Omental fat pad (tissue), 4 donors: ENCODE data around the gene RDH5. TPM values are rescaled to one million over a fixed set of nuclear protein-coding genes. Genes with fewer than 3 reads are reported as not detected.

ENCODE experiments used
- ATAC-seq: fragments of 150-250 bp; one replicate; pipeline ENCODE4 v1.9.1; 2016; ENCODE audit warnings: mild to moderate bottlenecking, moderate library complexity; ENCODE audit not compliant: low FRiP score
- DNase-seq: peaks from one replicate; pipeline ENCODE4 v3.0.0-alpha.2; 2019; ENCODE audit warnings: low spot score
- CTCF ChIP-seq, 3 donors: fragments of 450-650 bp; IDR thresholded peaks; one replicate each; pipeline ENCODE4 v1.5.1; 2016 to 2017; ENCODE audit warnings: antibody characterized with exemption in 3 of 3, mild to moderate bottlenecking in 3 of 3, moderate library complexity in 2 of 3
- total RNA-seq, 4 donors: library from RNA; depleted of rRNA; stranded (reverse); fragments of >200 nt; gene quantifications; one replicate each; pipeline ENCODE4 v1.1.0, GENCODE V29; 2016

The RDH5 gene
- total RNA-seq, 4 donors from 2014 or later: 77.4 to 119 (median 100) TPM

- no peak for TF ChIP-seq CTCF (IDR thresholded peaks at IDR 0.05)
- DNase-seq: no peak
- ATAC-seq: no peak
Observed at GRCh38 chr12:55712700-55713415, 7.3 kb upstream of the RDH5 start.

GRCh38 chr12:55713721-55714120 is 6.5 kb upstream of the RDH5 start:
- no peak for DNase-seq
- TF ChIP-seq CTCF (IDR thresholded peaks at IDR 0.05): no peak
- ATAC-seq: peak; percentile 6

- no peak for ATAC-seq
- no peak for TF ChIP-seq CTCF (IDR thresholded peaks at IDR 0.05)
Observed at GRCh38 chr12:55715169-55715764, 4.9 kb upstream of the RDH5 start.

GRCh38 chr12:55715833-55716581 is 4.2 kb upstream of the RDH5 start, which contains the start of gene BLOC1S1:
Gene BLOC1S1, plus strand, starts transcription at chr12:55716046. Its CDS starts 6 bp downstream, at chr12:55716052.
- DNase-seq: peak; percentile 91
- no peak for TF ChIP-seq CTCF (IDR thresholded peaks at IDR 0.05)
- ATAC-seq: peak; percentile 70

More at GRCh38 chr12:55715169-55715764, 4.9 kb upstream of the RDH5 start:
- no peak for DNase-seq

- DNase-seq: no peak
- ATAC-seq: no peak
Observed at GRCh38 chr12:55716582-55716957, 3.6 kb upstream of the RDH5 start.

More at GRCh38 chr12:55716582-55716957, 3.6 kb upstream of the RDH5 start:
- TF ChIP-seq CTCF (IDR thresholded peaks at IDR 0.05): no peak
